Pons (tissue), 1 donor: ENCODE results near the gene PER1.

Source experiments
- DNase-seq: peaks from one replicate; pipeline ENCODE4 v3.0.0-alpha.2; 2016; ENCODE audit warnings: low spot score

The PER1 gene

DNA sequence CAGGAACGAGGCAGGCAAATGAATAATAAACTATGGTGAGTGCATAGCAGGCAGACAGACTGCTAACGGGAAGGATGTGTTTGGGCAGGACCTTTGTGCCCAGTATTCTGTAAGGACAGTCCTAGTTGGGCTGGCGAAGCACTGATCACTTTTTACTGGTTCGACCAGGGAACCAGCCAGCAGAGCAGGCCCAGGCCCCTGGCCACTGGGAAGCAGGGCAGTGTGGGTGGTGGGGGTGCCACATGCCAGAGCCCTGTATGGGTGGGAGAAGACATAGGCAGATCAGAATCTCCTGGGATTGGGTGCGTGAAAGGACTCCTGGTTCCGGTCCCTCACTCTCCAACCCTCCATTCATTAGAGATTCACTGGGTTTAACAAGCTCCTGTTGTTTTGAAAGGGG is 14.5 kb upstream of the PER1 start:
- DNase-seq: no peak

DNA sequence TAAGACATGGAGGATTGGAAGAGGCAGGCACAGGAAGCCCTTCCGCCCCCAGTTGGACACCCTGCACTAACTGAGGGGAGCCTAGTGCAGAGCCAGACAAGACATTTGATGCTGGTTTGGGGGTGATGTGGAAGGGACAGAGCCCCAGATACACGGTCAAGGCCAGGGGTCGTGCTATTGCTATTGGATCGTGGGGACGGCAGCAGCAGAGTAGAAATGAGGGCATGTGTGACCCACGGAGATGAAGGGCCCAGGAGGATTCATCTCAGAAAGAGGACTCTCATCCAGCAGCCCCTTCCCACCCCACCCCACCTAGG is 12.6 kb upstream of the PER1 start:
- no peak for DNase-seq

DNA sequence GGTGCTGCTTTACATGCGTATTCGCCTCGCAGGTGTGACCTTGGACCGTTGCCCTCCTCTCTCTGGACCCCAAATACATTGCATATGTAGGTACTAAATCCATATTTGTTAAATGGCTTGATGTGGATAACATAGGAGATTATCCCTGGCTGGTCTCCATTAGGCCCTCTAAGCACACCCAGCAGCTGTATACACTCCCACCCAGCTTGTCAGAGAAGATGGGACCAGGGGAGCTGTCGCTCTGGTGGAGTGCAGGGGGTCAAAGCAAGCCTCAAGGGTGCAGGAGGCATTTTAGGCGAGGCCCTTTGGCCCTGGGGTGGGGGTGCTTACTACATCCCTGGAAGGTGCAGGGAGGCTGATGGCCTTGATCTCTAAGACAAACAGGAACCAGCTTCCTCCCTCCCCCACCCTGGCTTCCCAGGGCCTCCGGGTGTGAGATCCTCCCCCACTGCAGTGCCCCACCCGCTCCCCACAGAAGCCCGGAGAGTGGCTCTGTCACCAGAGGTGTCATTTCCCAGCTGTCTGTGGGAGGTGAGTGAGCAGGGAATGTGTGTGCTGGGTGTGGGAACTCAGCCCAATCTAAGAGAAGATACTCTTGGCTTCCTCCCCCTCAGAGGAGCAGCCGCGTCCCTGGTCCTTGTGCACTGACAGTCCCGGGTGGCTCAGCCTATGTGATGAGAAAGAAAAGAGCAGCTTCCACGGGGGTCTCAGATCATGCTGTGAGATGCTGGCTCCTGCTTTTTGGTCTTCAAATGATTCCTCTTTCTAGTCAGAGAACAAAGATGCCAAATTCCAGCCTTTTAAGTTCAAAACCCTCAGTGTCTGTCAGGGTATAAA is 12.0 kb upstream of the PER1 start:
- DNase-seq: peak; percentile 61

DNA sequence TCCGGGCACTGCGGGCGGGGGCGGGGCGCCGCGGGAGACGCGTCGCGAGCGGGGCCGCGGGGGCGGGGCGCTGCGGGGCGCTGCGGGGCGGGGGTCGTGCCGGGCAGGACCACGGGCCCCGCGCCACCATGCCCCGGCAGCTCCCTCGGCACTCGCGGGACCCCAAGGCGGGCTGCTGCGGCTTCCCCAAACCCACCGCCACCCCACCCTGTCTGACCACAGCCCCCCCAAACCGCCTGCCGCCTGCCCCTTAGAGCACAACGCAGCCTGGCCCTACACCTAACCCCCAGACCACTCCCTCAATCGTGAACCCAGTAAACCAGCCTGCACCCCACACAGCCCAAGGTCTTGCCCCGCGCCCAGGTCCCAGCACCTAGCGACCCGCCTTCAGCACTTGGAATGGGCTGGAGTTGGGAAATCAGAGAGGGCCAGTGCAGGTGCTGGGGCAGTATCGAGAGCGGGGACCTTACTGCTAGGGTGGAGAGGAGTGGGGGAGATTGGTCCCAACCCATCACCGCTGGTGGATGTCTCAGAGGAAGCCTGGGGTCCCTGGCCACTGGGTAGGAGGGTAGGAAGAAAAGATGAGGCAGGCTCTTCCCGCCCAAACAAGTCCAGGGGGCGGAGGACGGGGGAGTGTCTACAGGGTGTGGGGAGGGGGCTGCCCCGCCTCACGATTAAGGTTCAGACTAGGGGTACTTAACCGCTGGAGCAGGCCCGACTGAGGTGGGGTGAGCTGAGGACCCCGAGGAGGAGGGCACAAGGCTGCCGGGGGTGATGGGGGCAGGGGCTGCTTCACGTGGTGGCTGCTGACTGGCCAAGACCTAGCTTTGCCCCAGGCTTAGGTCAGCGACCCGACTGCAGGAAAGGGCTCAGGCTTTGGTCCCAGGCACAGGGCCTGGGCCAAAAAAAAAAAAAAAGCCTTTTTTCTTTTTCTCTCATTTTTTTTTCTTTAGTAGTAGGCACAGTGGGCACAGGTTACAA is 11.1 kb upstream of the PER1 start:
- no peak for DNase-seq

DNA sequence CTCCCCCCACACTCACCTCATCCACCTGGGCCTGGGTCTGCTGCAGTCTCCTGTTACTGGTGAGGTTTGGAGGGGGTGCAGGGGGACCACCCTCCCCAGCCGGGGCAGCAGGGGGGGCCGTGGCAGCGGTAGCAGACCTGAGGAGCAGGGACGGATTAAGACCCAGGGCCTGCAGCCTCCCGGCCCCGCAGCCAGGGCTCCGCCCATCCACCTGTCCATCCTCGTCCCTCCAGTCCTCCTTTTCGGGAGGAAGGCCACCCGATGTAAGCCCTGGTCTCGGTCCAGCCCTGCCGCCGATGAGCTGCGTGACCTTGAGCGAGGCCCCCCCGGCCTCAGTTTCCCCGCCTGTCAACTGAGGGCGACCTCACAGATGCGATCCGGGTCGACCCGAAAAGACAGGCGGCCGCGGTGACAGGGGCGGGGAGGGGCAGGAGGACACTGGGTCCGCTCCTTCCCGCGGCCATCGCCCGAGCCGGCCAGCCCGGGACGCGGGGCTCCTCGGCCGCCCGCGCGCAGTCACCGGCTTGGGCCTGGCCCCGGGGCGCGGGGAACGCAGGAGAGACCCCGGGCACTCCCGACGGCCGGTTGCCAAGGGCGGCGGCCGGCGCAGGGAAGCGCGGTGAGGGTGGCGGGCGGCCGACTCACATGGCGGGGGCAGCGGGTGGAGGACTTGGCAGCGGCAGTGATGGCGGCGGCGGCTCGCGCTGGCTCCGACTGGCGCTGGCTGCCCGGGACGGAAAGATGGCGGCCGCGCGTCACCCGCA is 10.2 kb upstream of the PER1 start, which contains the start of gene VAMP2:
TSS of gene VAMP2 (minus strand) at position 716 of the 764 bp plus-strand sequence. CDS start at position 647, 69 bp downstream.
- no peak for DNase-seq

DNA sequence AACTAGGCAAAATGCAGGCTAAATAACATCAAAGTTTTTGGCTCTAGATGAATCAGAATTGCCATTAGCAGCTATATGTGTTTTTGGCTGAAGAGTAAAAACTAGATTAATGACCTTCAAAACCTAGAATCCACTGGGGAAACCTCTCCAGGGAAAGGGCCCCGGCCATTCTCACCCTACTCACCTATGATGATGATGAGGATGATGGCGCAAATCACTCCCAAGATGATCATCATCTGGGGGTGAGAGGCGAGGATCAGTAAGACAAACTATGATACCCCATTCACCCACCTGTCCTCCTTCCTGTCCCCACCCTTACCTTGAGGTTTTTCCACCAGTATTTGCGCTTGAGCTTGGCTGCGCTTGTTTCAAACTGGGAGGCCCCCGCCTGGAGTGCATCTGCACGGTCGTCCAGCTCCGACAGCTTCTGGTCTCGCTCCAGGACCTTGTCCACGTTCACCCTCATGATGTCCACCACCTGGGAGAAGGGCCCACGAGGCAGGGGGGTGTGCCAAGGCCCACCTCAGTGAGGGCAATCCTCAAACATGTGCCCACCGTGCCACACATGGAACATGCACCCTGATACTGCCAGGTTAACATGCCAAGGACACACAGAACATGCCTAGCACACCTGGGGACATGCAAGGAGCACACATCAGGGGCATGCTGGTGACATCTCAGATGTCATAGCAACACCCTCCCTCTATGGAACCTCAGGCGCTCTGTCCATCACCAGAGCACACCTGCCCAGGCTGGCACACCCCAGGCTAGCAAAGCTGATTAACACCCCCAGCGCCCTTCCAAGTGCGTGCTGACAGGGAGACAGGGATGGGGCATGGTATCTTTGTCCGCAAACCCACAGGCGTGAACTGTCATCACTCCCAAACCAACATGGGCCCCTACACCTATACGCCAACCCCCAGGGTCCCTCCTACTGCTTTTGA is 9.4 kb upstream of the PER1 start:
- no peak for DNase-seq

DNA sequence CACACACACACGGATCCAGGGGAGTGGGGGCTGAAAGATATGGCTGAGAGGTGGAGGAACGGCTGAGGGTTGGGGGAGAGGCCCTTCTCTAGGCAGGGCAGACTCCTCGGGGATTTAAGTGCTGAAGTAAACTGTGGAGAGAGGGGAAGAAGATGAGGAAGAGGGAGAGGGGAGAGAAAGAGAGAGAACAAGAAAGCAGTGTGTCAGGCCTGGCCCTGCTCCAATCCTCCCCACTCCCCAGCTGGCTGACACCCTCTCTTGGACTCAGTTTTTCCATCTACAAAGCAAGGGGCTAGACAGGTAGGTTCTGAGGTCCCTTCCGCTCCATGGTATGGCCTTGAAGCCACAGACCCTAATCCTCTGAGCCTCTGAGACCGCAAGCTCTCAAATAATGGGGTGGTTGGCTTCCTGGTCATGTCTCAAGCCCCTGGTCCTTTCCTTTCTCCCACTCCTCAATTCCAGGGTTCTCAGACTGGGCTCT is 8.6 kb upstream of the PER1 start:
- DNase-seq: no peak

DNA sequence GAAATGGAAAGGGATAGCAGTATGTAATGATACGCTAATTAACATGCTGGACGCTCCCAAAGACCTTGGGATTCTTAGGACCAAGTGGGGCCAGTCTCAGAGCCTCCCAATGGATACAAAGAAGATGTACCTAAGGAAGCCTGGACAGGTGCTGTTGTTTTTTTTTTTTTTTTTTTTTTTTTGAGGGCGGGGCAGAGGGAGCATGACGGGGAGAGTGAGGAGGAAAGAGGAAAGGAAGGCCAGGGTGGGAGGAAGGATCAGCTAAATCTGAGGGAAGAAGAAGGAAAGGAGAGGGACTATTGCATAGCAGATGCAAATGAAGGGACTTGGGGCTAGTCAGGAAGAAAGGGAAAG is 8.0 kb upstream of the PER1 start:
- DNase-seq: no peak

DNA sequence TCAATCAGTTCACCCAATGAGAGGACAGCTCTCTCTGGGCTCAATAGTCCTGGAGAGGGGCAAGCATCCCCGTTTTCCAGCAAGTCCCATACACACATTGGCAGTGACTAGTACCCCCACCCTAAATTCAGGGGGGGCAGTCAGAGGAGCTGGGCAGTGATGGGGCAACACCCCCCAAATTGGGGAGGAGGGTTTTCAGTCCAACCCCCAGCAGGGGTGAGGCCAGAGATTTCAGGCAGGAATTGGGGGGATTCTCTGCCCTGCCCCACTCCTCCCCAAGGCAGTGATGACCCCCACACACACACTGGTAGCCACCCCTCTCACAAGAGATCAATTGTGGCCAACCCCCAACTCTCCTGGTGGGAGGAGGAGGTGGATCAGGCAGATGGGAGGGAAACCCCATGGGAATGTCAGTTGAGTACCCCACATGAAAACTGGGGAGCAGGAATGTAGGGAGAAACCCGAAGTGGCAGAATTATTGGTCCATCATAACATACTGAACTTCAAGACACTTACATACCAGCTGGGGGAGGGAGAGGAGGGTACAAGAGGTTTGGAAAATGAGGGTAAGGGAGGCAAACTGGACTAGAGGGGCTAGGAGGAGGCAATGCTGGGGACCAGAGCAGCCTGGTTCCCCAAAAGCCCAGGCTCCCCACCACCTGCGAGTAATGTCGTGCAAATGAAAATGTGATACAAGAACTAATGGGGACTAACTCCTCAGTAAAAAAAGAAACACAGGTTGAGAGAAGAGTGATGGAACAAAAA is 7.4 kb upstream of the PER1 start:
- no peak for DNase-seq

DNA sequence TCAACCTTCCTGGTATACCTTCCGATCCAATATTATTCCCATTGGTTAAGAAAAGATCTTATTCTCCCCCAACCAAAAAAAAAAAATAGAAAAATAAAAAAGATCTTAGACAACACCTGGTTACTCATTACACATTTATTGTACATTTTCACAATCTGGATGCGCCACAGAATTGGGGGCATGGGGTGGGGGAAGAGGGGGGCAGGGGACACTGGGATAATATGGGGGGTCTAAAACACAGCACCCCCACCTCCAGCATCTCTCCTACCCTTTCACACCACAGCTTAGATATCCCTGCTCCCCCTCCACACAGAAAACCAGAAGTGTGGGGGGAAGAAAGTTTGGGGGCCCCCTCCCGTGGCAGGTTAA is 6.8 kb upstream of the PER1 start:
- DNase-seq: no peak

DNA sequence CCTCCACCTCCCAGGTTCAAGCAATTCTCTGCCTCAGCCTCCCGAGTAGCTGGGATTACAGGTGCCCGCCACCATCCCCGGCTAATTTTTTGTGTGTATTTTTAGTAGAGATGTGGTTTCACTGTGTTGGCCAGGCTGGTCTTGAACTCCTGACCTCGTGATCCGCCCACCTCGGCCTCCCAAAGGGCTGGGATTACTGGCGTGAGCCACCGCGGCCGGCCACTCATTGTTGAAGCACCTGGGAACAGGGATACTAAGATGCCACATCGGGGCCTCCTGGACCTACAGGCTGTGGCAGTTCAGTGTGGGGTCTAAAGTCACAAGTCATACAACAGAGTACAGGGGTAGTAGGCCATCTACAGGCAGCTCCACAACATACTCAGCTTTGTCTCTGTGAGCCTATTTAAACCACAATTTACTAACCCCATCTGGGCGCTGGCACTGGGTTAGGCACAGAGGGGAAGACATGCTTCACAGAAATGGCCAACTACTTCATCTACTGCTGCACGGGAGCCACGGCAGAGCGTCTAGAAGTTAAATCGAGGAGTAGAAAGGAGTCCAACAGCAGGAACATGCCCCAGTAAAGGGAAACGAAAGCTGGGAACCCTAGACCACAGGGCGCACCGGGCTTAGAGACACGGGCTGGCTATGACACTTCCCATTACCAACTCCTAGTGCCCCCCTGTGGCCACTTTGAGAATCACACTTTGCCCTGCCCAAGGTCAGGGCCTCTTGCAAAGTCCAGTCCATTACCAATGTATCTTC is 6.2 kb upstream of the PER1 start:
- DNase-seq: peak; percentile 95

DNA sequence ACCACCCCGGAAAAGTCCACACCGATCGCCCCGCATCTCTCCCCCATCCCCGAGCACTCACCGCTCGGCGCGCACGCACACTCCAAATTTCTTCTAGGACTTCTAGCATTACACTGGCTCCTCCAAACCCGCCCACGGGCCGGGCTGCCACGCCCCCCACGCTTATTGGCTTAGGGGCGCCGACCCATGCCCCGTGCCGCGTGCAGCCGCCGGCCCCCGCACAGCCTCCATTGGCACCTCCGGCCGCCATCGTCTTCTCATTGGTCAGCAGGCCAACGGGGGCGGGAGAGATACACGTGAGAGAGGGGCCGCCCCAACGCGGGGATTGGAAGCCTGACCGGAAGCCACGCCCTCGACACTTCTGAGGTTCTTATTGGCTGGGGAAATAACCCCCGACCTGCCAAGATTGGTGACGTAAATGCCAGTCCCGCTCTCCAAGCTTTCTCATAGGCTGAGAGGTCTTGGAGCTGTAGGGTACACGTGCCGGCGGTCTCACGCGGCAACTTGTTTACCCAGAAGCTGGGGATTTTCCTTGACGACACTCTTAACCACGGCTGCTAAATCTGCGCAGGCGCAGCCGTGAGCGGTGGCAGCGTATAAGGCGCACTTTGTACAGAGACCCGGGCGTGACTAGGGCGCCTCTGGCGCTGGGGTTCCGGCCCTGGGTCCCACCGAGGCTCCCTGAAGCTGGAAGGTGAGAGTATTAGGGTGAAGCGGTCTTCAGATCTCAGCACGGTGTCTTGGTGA is 4.2 kb upstream of the PER1 start:
- peak; percentile 100 for DNase-seq

DNA sequence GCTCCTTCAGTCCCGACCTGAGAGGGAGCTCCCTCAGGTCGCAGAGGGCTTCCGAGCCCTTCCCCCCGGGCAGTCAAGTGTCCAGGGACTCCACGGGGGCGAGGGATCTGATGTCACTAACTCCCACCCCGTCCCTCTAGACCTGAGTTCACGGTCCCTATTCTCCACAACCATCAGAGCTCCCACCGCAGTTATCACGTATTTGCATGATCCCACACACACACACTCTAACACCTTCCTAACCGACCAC is 3.7 kb upstream of the PER1 start:
- no peak for DNase-seq

DNA sequence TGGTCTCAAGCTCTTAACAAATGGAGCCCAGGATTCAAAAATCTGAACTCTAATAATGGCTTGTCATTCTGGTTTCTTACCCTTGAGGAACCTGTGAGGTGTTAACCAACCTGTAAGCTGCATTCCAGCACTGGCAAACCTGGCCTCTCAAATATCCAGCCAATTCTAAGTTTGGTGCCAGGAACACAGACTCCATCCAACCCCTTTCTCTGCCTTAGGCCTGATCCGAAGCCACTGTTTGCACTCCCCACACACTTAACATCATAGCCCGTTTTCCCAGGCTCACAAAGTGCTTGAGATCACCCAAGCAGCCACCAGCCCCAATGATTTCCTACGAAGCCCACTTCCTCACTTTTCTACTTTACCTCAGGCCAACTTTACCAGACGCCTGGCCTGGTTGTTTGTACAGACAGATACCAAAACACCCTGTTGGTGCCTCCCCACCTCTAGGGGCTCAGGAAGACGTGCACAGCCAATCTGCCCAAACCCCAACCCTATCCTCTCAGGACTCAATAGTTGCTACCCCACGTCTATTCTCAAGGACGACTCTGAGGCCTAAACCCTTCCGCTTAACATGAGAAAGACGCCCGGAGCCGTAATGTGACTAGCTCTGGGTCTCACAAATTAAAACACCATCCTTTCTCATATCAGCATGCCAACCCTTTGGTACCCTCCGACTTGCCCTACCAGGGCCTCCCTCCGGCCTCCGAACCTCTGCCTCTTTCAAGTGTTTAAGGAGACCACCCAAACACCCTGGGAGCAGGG is 3.2 kb upstream of the PER1 start:
- no peak for DNase-seq

DNA sequence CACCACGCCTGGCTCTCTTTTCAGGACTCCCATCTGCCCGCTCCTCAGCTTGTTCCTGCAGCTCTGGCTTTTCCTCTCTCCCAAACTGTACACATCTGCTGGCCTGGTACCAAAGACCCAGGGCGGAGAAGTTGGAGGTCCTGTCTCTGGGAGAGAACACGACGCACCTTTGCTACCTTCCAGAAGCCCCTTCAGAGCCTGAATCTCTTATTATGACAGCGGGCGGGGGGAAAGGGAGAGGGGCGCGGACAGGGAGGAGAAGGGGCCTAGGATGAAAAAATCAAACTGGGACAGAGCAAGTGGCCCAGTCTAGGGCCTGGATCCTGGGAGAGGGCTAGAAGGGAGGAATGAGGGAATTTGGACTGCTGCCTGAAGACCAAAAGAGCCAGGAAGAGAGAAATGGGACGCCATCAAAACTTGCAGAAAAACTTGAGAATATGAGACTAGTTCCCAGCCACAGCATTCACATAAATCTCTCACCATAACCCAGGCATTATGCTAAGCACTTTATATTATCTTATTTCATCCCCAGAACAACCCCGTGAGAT is 2.5 kb upstream of the PER1 start:
- DNase-seq: no peak

DNA sequence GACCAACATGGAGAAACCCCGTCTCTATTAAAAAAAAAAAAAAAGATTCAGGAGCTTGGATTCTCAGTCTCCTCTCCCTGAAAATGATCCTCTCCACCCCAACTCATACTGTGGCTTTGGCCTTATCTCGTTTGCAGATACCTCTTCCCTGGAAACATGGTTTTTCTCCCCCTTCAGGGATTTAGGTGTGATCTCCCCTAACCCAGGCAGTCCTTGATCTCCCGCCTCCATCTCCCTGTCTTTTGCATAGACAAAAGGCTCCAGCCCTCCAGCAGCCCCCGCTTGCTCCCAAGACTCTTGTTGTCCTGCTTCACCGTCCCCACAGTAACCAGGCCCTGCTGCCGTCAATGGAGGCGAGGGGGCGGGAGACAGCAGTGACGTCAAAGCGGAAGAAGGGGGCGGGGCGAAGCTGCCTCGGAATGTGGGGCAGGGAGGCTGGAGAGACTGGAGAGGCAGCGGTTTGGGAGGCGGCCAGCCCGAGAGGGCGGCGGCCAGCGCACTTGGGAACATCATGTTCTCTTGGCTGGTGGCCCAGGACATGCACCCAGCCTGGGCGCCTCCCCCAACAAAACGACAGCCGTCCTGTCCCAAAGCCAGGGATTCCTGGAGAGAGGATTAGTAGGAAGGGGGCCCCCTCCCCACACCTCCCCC is 1.9 kb upstream of the PER1 start:
- peak; percentile 93 for DNase-seq

DNA sequence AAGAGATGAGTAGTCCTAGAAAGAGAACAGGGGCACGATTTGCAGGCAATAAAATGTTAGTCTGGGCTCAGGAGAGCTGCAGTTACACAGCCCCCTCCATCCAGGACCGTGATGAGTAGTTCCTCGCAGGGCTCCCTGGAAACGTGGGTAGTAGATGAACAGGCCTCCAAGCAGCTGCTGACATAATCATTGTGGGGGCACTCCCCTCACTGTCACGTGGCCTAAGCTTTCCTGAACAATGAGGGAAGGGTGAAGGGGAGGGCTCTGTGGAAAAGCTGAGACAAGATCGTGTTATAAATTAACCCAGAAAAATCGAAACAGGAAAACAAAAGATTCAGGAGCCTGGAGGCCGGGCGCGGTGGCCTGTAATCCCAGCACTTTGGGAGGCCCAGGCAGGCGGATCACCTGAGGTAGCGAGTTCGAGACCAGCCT is 1.3 kb upstream of the PER1 start:
- DNase-seq: peak; percentile 79

DNA sequence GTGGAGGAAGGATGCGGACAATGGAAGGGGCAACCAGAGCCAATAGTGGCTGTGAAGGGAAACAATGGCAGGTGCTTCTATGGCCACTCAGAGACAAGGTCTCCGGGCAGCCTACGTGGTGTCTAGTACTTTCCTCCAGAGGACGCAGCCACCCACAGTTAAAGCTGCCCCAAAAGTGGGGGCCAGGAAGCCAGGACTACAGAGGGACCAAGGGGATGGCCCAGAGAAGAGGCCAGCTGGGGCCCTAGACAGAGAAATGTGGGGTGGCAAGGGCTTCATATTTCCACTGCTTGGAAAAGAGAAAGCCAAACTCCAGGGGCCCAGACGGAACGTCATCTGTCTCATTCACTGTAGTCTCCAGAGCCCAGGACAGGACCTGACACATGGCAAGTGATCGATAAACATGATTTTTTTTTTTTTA is 837 bp upstream of the PER1 start:
- DNase-seq: no peak
